HG03378 (cell line): ENCODE measurements around the gene SPTY2D1.

Source experiments
- ATAC-seq: cut with Tn5 transposase; IDR thresholded peaks from one replicate; pipeline ENCODE4 v1.9.1; 2021; ENCODE audit warnings: mild to moderate bottlenecking, moderate library complexity; ENCODE audit not compliant: unreplicated experiment

Gene SPTY2D1

GRCh38 chr11:18566406-18566805, 67.7 kb downstream of the SPTY2D1 start:
- no peak for ATAC-seq

GRCh38 chr11:18564149-18564548, 70.0 kb downstream of the SPTY2D1 start:
- no peak for ATAC-seq

- ATAC-seq = no peak
These were observed 70.9 kb downstream of the SPTY2D1 start for GRCh38 chr11:18563090-18563730.
